Ovary (tissue), 3 donors: ENCODE data around the gene AGBL4.

Experiments used
- CTCF ChIP-seq, 3 donors: fragments of 450-650 bp in 2 of 3; fragments of 200-600 bp in 1 of 3; IDR thresholded peaks; one replicate each; pipeline versions ENCODE4 v1.5.1 to v1.8.0; 2016 to 2022; ENCODE audit warnings: antibody characterized with exemption in 3 of 3, mild to moderate bottlenecking in 1 of 3
- POLR2A ChIP-seq: fragments of 450-650 bp; IDR thresholded peaks from one replicate; pipeline ENCODE4 v1.6.1; 2017; ENCODE audit warnings: antibody characterized with exemption, mild to moderate bottlenecking, moderate library complexity
- donor health status: DM: no; HTN: no; CAD: no.

DNA sequence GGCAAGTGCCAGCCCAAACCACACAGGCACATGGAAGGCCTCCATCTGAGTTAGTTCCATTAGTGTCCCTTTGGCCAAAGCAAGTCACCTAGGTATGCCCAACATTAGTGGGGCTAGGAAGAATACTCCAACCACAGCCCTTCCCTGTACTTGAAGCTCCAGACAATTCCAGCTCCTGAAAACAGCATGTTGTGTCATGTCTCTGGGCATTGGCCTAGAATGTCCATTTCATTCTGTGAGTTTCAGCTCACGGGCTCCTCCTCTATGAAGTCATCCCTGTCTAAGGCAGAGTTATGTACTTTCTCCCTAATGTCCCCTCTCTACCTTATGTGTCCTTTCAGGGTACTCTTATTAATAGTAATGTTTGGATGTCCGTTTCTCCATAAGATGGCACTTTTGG lies 1455.3 kb downstream of the AGBL4 start:
- no peak for TF ChIP-seq CTCF (IDR thresholded peaks at IDR 0.05)
- TF ChIP-seq POLR2A, result no peak
